ENCODE results near the gene OTUD5. TPM values are rescaled to one million over a fixed set of nuclear protein-coding genes. Genes with fewer than 3 reads are reported as not detected.
"Not testable (repeated sequence)": the region's sequence is repeated elsewhere in the genome, so short reads cannot be mapped to it uniquely, and the experiment has no call there.

The OTUD5 gene
- total RNA-seq, 1 donor from 2014 or later, result 30.8 TPM

- no peak for DNase-seq
Observed at GRCh38 chrX:48909703-48910294, 47.6 kb downstream of the OTUD5 start.

GRCh38 chrX:48908600-48908999 lies 48.8 kb downstream of the OTUD5 start:
- no peak for DNase-seq

- DNase-seq, result no peak
Observed at GRCh38 chrX:48905090-48905790, 52.2 kb downstream of the OTUD5 start.

GRCh38 chrX:48904626-48905025 lies 52.8 kb downstream of the OTUD5 start:
- no peak for DNase-seq

GRCh38 chrX:48904180-48904579 lies 53.2 kb downstream of the OTUD5 start:
- DNase-seq, result no peak

- no peak for DNase-seq
Observed at GRCh38 chrX:48903290-48903689, 54.1 kb downstream of the OTUD5 start.

- no peak for DNase-seq
Observed at GRCh38 chrX:48902776-48903175, 54.6 kb downstream of the OTUD5 start.

GRCh38 chrX:48902135-48902534 lies 55.3 kb downstream of the OTUD5 start:
- DNase-seq, result no peak

GRCh38 chrX:48901069-48901468 lies 56.3 kb downstream of the OTUD5 start:
- DNase-seq, result no peak

- DNase-seq, result no peak
Observed at GRCh38 chrX:48899078-48899410, 58.4 kb downstream of the OTUD5 start.

- peak; percentile 97 for DNase-seq
Observed at GRCh38 chrX:48897625-48898306, 59.6 kb downstream of the OTUD5 start, which contains the start of the genes PQBP1 and TIMM17B. PQBP1 (plus strand) TSS chrX:48897930; CDS start chrX:48898510, 580 bp downstream. TIMM17B (minus strand) TSS chrX:48897768; CDS start chrX:48897749, 19 bp downstream.

GRCh38 chrX:48897157-48897624 lies 60.2 kb downstream of the OTUD5 start:
- DNase-seq, result peak; percentile 85

- DNase-seq, result peak; percentile 26
Observed at GRCh38 chrX:48896611-48897011, 60.8 kb downstream of the OTUD5 start.

GRCh38 chrX:48894891-48895290 lies 62.5 kb downstream of the OTUD5 start:
- no peak for DNase-seq

- no peak for DNase-seq
Observed at GRCh38 chrX:48893556-48894348, 63.7 kb downstream of the OTUD5 start.

GRCh38 chrX:48892896-48893295 lies 64.5 kb downstream of the OTUD5 start:
- DNase-seq, result no peak

- DNase-seq, result peak; percentile 88
Observed at GRCh38 chrX:48891402-48892288, 65.8 kb downstream of the OTUD5 start.

- DNase-seq, result no peak
Observed at GRCh38 chrX:48890934-48891401, 66.4 kb downstream of the OTUD5 start.

- DNase-seq, result peak; percentile 17
Observed at GRCh38 chrX:48890296-48890925, 67.0 kb downstream of the OTUD5 start.

GRCh38 chrX:48886586-48886985 lies 70.8 kb downstream of the OTUD5 start:
- DNase-seq, result not testable (repeated sequence)

GRCh38 chrX:48883729-48884128 lies 73.7 kb downstream of the OTUD5 start:
- DNase-seq, result no peak

All from tongue (tissue), 2 donors.